SKM-1 (cell line): ENCODE data around the gene TAS2R41.
"Not testable (repeated sequence)": the region's sequence is repeated elsewhere in the genome, so short reads cannot be mapped to it uniquely, and the experiment has no call there.

Experiments
- DNase-seq: peaks from one replicate; lab custom pipeline; 2025; ENCODE audit not compliant: unreplicated experiment; lab: John Stamatoyannopoulos, UW

Gene TAS2R41

GRCh38 chr7:143514995-143515735, 37.5 kb downstream of the TAS2R41 start:
- no peak for DNase-seq

DNA sequence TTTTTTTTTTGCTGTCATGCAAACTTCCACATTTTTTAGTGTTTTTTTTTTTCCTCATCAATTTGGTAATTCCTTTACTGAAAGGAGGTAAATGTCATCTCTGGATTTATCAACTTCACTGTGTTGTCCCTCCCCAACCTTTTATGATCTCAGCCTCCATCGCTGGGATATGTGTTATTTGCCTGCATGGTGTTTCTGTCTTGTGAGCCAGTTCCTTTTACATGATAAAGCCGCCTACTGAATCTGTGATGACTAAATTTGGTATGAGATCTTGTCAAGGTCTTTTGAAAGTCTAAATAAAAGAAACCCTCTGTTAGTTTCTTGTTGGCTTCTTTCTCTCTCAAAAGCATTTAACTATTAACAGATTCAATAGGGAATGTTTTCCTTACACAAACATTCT, 39.3 kb downstream of the TAS2R41 start:
- no peak for DNase-seq

DNA sequence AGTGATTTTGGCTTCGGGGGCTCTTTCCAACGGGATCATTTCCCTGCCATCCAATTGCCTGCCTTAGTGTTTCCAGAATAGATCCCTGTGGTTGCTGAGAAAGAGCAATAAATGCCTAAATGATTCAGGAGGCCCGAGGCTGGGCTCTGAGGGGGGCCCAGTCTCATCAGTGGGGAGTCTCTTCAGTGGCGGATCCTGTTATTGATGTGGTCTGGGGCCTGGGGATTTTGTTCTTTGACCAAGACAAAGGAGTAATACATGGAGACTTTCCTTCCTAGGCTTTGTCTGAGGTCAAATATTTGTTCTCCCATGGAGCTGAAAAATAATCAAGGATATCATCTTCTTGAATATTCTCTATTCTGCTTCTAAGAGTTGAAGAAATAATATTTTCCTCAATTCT, 40.8 kb downstream of the TAS2R41 start:
- DNase-seq = no peak

DNA sequence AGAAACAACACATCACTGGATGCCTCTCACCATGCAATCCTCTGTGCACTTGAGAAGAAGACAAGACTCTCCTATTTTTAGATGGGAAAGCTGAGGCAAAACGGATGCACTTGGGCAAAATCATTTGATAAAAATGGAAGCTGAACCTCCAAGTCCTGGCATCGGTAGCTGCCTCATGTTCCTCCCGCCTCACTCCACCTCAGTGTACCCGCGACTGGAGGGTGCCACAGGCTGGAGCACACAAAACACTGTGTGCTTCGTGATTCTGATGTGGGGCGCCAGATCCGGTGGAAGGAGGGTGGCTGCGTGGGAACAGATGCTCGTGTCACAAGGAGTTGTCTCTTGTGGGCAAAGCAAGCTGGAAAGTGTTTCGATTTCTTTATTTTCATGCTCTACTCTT, 41.3 kb downstream of the TAS2R41 start:
- DNase-seq = no peak

DNA sequence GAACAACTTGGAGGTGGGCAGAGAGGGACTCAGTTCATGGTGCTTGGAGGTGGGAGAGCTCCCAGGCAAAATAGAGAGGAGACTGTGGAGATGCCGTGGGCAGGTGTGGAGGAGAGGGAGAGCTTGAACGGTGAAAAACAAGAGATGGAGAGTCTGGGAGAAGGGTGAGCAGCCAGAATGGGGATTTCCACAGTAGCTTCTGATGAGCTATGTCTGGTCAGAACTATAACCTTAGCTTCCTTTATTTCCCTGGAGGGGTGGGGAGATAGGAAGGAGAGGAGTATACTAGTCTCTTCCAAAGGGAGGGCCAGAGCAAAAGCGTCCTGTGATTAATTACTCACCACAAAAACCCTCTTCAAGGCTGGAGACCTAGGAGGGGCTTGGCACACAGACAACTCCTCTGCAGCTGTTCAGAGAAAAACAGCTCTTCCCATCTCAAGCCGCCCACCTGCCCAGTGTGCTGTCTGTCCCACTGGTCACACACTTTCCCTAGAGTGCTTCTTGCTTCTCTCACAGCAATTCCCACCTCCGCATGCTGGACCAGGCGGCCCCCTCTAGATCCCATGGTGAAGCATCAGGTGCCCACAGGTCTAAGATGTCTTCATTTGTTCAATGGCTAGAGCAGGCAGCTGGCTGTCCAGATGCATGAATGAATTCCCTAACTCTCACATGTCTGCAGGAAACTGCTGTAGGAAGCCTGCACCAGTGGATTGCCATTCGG, 41.9 kb downstream of the TAS2R41 start:
- no peak for DNase-seq

- not testable (repeated sequence) for DNase-seq
Observed at GRCh38 chr7:143522309-143522916, 44.7 kb downstream of the TAS2R41 start.
